Activated CD4-positive, CD25-positive, alpha-beta regulatory T cell treated with anti-CD3 and anti-CD28 coated beads, Interleukin-2, amount 50 U/mL, for 72 hours (primary cell): ENCODE data around the gene KLRF2.

Experiments used
- DNase-seq: peaks from one replicate; pipeline ENCODE4 v3.0.0; 2021

The KLRF2 gene

DNA sequence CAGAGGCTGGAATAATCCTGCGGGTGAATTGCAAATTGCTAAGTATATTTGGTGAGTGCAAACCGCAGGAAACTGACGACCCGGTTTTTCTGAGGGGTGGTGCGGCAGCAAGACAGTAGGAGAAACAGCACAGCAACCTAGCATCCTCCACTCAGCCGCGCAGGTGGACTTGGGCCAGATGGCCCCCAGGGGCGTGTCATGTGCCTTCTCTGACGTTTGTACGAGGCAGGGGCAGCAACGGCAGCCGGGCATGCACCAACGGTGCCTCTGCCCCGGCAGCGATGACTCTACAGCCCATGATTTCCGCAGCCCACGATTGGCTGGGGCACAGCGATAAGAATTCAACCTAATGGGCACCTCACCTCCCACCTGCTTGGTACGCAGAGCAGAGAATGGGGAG lies 62.0 kb downstream of the KLRF2 start:
- no peak for DNase-seq

DNA sequence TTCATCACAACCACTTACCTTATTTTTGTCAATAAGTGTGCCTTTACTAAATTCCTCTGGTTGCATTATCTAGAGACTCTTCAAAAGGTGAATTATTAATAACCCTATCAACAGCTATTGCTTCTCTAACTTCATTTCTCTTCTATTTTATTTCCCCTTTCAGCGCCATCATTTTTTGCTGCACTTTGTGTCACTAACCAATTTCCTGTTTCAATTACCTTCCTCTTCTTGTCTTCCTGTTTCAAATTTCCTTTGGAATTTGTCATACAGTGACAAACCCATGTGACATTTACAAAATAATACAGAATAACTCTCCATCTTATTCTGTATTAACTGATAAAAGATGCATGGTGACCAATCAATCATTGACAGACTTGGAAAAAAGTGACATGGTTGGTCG lies 63.1 kb downstream of the KLRF2 start:
- DNase-seq = no peak
